Measurements from ENCODE around the gene ARHGEF1.
"Not testable (repeated sequence)": the region's sequence is repeated elsewhere in the genome, so short reads cannot be mapped to it uniquely, and the experiment has no call there.

The ARHGEF1 gene

DNA sequence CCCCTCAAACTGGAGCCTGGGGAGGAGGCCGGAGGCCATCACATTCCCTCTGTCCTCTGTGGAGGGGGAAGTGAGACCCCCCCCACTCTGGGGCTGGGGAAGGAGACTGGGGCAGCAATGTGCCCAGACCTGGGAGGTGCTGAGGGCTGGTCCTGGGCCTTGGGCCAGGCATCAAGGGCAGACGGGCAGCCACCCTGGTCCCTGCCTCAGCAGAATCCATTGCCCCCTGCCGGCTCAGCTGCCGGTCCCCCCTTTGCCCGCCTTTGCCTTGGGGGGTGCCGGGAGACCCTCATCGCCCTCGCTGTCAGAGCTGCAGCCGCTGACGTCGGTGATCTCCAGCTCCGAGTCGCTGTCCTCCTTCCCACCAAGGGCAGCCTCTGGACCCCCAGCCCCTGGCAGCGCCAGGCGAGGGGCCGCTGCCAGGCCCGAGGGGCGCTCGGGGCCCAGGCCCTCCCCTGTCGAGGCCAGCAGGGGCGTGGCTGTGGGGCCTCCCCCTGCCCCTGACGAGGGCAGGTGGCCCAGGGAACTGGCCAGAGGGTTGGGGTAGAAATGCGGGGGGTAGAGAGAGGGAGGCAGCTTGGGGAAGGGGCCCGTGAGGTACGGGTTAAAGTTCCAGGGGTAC lies 25.1 kb downstream of the ARHGEF1 start:
- no peak overlapping the region for H3K4me3 ChIP-seq (ENCODE audit: low read depth, low read length)
- peaks cover 17% of the 10 kb centered on the region for H3K36me3 ChIP-seq (ENCODE audit: control insufficient read depth, insufficient read depth, low read length)
- H3K27me3 ChIP-seq (ENCODE audit: control insufficient read depth, insufficient read depth, low read length) = peaks cover 49% of the 10 kb centered on the region
- no peak overlapping the region for H3K9ac ChIP-seq (ENCODE audit: low read depth, low read length)
- peaks cover 5% of the 10 kb centered on the region; the same call in 1 of the 2 replicates for H3K4me1 ChIP-seq (ENCODE audit: control insufficient read depth, insufficient read depth, low read length)
- no peak overlapping the region for H3K27ac ChIP-seq (ENCODE audit: low read depth, low read length)
- H3K9me3 ChIP-seq (ENCODE audit: control insufficient read depth, insufficient read depth, low read length) = no peaks in the 10 kb centered on the region

DNA sequence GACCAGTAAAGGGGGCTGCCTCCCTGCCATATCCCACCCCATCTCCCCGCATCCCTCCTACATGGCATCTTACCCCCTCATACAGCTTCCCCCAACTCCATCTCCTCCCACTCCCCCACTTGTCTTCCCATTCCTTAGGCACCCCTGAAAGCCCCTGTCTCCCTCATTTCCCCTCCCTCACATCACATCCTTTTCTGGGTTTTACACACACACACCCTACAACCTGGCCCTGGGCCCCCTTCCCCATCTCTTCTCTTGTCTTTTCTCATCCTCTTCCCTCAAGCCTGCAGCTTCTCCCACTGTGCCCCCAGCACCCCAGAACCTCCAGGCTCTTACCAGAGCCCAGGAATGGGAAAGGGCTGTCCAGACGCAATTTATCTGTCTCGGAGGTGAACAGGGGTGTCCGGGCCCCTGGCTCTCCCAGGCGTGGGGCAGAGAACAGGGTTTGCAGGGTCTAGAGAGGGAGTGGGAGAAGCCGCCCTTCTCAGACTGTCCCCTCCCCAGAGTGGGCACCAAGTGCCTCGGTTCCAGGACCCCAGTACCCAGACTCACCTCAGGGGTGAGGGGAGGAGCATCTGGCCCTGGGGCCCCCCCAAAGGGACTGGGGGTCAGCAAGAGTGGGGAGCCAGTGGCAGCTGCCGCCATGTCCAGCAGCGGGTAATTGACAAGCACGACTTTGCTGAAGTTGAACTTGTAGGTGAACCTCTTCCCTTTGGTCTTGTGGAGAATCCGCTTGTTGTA lies 25.9 kb downstream of the ARHGEF1 start:
- H3K27ac ChIP-seq (ENCODE audit: low read depth, low read length) = no peak overlapping the region
- H3K9me3 ChIP-seq (ENCODE audit: control insufficient read depth, insufficient read depth, low read length) = no peaks in the 10 kb centered on the region

DNA sequence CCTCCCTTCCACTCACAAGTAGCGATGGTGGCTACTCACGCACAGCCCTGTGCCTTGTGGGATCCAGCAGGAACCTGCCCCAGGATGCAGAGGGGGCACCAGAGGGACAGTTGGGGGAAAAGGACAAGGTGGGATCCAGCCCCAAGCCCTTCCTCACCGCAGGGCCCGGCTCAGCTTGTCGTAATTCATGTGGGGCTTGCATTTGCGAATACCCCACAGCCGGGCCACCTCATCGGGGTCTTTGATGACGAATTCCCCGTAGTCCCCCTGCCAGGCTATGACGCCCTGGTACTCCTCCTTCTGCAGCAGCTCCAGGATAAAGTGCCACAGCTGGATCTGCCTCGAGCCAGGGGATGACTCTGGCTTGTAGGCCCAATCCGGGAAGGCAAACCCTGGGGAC lies 26.7 kb downstream of the ARHGEF1 start:
- H3K27me3 ChIP-seq (ENCODE audit: control insufficient read depth, insufficient read depth, low read length) = peaks cover 65% of the 10 kb centered on the region

More for the DNA sequence above, 25.9 kb downstream of the ARHGEF1 start:
- Histone ChIP-seq H3K27me3 (ENCODE audit: control insufficient read depth, insufficient read depth, low read length) (peaks cover 57% of the 10 kb centered on the region), H3K9ac (ENCODE audit: low read depth, low read length) (no peak overlapping the region), H3K36me3 (ENCODE audit: control insufficient read depth, insufficient read depth, low read length) (0 out of 2 replicates have a peak, but pooled peaks cover 11% of the 10 kb centered on the region), H3K4me1 (ENCODE audit: control insufficient read depth, insufficient read depth, low read length) (peaks cover 5% of the 10 kb centered on the region; the same call in 1 of the 2 replicates), H3K4me3 (ENCODE audit: low read depth, low read length) (no peak overlapping the region)

DNA sequence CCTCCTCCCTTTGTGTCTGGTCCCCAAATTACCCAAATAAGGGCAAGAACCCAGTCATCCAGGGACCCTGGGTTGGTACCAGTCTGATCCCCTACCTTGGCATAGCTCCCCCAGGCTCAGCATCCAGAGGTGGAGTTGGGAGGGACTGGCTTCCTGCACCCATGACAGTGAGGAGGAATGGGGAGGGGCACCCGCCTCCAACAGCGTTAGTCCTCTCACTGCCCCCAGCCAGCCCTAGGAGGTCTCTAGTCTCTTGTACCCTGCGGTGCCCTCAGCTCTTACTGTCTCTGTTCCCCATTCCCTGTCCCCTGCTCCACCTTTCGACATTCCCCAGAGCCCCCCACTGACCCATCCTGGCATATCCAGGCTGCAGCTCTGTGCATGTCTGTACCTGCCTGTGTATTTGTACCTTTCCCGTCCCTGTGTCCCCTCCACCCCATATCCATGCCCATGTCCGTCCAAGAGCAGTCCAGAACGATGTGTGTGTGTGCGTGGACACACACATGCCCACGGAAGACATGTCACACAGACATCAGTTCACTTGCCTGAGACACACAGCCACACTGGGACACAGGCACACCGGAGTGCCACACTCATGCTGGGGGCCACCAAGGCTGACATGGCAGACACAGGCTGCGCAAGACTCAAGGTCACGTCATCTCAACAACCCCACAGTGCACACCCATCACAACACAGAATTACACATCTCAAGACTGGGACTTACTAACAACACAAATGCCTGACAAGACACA lies 27.4 kb downstream of the ARHGEF1 start:
- H3K9me3 ChIP-seq (ENCODE audit: control insufficient read depth, insufficient read depth, low read length) = no peaks in the 10 kb centered on the region
- no peak overlapping the region for H3K4me3 ChIP-seq (ENCODE audit: low read depth, low read length)
- H3K4me1 ChIP-seq (ENCODE audit: control insufficient read depth, insufficient read depth, low read length) = peaks cover 5% of the 10 kb centered on the region; the same call in 1 of the 2 replicates
- peaks cover 72% of the 10 kb centered on the region for H3K27me3 ChIP-seq (ENCODE audit: control insufficient read depth, insufficient read depth, low read length)
- H3K9ac ChIP-seq (ENCODE audit: low read depth, low read length) = no peak overlapping the region
- H3K27ac ChIP-seq (ENCODE audit: low read depth, low read length) = no peak overlapping the region
- 0 out of 2 replicates have a peak, but pooled peaks cover 7% of the 10 kb centered on the region for H3K36me3 ChIP-seq (ENCODE audit: control insufficient read depth, insufficient read depth, low read length)

More for the DNA sequence above, 26.7 kb downstream of the ARHGEF1 start:
- peaks cover 5% of the 10 kb centered on the region; the same call in 1 of the 2 replicates for H3K4me1 ChIP-seq (ENCODE audit: control insufficient read depth, insufficient read depth, low read length)
- H3K27ac ChIP-seq (ENCODE audit: low read depth, low read length) = no peak overlapping the region
- no peaks in the 10 kb centered on the region for H3K9me3 ChIP-seq (ENCODE audit: control insufficient read depth, insufficient read depth, low read length)
- H3K4me3 ChIP-seq (ENCODE audit: low read depth, low read length) = no peak overlapping the region
- 0 out of 2 replicates have a peak, but pooled peaks cover 11% of the 10 kb centered on the region for H3K36me3 ChIP-seq (ENCODE audit: control insufficient read depth, insufficient read depth, low read length)
- no peak overlapping the region for H3K9ac ChIP-seq (ENCODE audit: low read depth, low read length)

DNA sequence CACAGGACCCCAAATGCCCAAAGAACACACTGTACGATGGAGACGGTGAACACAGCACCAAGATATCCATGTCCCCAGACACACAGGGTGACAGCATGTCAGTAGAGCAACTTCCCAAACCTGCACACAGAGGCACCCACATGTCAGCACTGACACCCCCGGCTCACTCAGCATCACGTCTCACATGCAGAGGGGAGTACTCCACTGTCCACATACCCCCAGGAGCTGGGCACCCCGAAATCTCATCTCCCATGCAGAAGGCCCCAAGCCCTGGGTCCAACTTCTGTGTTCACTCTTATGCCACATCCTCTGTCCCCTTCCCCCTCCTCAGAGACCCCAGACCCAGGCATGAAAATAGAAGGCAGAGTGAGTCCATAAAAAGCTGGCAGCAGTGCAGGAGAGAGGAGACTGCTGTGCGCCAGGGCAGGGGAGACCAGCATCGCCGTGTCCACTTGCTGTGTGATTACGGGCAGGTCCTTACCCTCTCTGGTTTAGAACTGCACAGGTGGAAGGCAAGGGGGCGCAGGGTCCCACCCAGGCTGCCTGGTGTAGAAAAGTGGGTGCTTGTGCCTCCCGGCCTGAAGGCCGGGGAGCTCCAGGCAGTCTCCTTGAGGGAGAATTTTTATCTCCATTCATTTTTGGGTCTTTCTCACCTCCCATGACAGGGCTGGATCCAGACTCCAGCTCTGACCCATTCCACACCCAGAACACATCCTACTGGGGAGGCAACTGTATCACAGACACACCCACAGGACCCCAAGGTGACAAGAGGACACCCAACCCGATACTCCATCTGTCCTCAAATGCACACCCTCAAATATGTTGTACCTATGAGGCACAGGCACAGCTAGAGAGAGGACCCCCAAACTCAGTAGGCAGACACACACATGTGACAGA lies 28.3 kb downstream of the ARHGEF1 start:
- no peak overlapping the region for H3K4me3 ChIP-seq (ENCODE audit: low read depth, low read length)
- H3K36me3 ChIP-seq (ENCODE audit: control insufficient read depth, insufficient read depth, low read length) = 0 out of 2 replicates have a peak, but pooled peaks cover 4% of the 10 kb centered on the region
- H3K27me3 ChIP-seq (ENCODE audit: control insufficient read depth, insufficient read depth, low read length) = peaks cover 80% of the 10 kb centered on the region
- H3K27ac ChIP-seq (ENCODE audit: low read depth, low read length) = no peak overlapping the region
- H3K9me3 ChIP-seq (ENCODE audit: control insufficient read depth, insufficient read depth, low read length) = no peaks in the 10 kb centered on the region
- peaks cover 5% of the 10 kb centered on the region; the same call in 1 of the 2 replicates for H3K4me1 ChIP-seq (ENCODE audit: control insufficient read depth, insufficient read depth, low read length)
- H3K9ac ChIP-seq (ENCODE audit: low read depth, low read length) = no peak overlapping the region

DNA sequence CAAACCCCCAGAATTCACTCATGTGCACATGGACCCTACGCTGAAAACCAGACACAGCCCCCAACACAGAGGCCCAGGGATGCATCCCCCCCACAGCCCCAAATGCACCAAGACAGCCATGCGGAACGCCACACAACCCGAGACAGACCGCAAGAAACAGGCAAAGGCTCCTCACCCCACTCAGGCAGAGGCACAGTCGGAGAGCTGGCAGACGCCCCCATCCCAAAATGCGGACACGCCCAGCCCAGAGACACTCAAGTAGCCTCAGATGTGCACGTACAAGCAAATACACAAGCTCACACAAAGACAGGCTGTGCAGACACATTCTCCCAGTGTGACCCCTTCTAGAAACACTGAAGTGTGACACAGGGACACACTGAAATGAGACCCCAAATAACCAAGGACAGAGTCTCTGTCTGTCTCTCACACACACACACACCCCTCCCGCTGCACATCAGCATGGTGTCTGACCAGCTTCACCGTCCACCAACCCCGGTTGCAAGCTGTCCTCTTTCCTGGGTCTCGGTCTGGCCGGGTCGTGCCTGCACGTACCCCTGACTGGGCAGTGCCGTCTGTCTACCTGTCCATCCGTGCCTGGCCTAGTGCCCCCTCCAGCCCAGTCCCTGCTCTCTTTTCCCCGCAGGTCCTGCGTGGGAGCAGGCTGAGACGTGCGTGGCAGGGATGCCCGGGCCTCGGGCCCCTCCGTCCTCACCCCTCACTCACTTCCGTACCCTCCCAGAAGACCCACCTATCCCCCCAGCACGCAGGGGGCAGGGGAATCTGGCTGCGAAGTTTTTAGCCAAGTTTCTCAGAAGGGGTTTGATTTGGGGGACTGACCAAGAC lies 29.1 kb downstream of the ARHGEF1 start:
- no peaks in the 10 kb centered on the region for H3K36me3 ChIP-seq (ENCODE audit: control insufficient read depth, insufficient read depth, low read length)
- H3K9me3 ChIP-seq (ENCODE audit: control insufficient read depth, insufficient read depth, low read length) = no peaks in the 10 kb centered on the region
- H3K9ac ChIP-seq (ENCODE audit: low read depth, low read length) = no peak overlapping the region
- peaks cover 89% of the 10 kb centered on the region for H3K27me3 ChIP-seq (ENCODE audit: control insufficient read depth, insufficient read depth, low read length)
- no peak overlapping the region for H3K27ac ChIP-seq (ENCODE audit: low read depth, low read length)
- H3K4me1 ChIP-seq (ENCODE audit: control insufficient read depth, insufficient read depth, low read length) = peaks cover 5% of the 10 kb centered on the region; the same call in 1 of the 2 replicates
- peak overlapping the region; percentile 51; the same call in 1 of the 2 replicates for H3K4me3 ChIP-seq (ENCODE audit: low read depth, low read length)

DNA sequence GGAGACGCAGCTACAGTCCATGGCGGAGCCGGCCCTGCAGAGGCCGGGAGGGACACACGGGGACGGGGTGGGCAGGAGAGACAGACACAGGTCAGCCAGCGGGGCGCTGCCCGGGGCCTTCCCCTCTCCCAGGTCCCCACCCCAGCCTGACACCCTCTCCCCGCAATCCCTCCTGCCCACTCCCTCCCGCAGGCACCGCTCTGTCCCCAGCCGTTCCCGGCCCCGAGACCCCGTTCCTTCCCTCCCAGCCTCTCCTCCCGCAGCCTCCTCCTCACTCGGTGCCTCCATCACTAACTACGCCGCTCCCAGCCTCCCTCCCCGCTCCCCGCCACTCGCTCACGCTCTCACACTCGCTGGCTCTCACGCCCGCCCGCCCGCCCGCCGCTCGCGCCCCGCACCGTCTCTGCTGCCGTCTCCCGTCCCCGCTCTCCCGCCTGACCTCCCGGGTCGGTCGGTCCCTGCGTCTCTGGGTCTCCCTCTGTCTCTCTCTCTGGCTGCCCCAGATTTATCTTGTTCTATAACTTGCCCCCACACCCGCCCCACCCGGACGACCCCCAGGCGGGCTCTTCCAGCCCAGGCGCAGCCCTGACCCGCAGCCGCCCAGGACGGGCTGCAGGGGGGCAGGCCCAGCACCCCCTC lies 30.0 kb downstream of the ARHGEF1 start:
- no peaks in the 10 kb centered on the region for H3K36me3 ChIP-seq (ENCODE audit: control insufficient read depth, insufficient read depth, low read length)
- H3K4me1 ChIP-seq (ENCODE audit: control insufficient read depth, insufficient read depth, low read length) = peaks cover 5% of the 10 kb centered on the region; the same call in 1 of the 2 replicates
- no peak overlapping the region for H3K27ac ChIP-seq (ENCODE audit: low read depth, low read length)
- no peaks in the 10 kb centered on the region for H3K9me3 ChIP-seq (ENCODE audit: control insufficient read depth, insufficient read depth, low read length)
- peaks cover 98% of the 10 kb centered on the region for H3K27me3 ChIP-seq (ENCODE audit: control insufficient read depth, insufficient read depth, low read length)
- H3K4me3 ChIP-seq (ENCODE audit: low read depth, low read length) = peak overlapping the region; percentile 51
- H3K9ac ChIP-seq (ENCODE audit: low read depth, low read length) = no peak overlapping the region

DNA sequence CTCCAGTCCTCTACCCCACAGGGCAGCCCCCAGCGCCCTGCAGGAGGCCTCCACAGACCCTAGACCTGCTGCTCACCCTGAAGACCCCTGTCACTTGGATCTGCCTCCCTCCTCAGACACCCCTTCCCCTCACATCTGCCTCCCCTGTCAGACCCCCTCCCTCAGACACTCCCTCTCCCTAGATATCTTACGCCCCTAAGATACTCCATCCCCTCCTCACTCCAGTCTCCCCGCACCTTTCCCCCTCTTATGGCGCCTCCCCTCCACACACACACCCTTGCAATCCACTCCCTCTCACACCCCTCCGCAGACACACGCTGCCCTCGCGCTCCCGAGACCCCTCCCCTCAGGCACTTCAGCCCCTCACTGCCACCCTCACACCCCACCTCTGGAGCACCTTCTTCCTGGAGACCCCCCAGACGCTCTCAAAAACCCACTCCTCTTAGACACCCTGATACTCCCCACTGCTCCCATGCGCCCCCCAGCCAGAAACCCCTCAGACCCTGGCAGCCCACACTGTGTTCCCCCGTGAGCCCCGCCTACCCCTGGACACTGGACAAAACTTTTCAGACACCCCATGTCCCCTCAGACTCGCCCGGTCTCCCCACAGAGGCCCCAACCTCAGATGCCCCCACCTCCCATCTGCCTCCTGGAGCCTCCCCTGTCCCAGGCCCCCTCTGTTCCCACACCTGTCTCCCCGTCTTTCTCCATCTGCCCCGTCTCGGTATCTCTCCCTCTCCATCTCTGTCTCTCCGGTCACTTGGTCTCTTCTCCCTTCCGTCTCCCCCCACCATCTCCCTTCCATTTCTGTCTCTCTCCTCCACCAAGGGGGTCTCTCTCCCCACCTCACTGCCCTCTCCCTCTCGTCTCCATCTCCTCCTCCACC lies 30.8 kb downstream of the ARHGEF1 start:
- Histone ChIP-seq H3K4me3 (ENCODE audit: low read depth, low read length) (peak overlapping the region; percentile 51; the same call in 1 of the 2 replicates), H3K27me3 (ENCODE audit: control insufficient read depth, insufficient read depth, low read length) (peaks cover 100% of the 10 kb centered on the region), H3K36me3 (ENCODE audit: control insufficient read depth, insufficient read depth, low read length) (no peaks in the 10 kb centered on the region), H3K4me1 (ENCODE audit: control insufficient read depth, insufficient read depth, low read length) (peaks cover 5% of the 10 kb centered on the region; the same call in 1 of the 2 replicates), H3K9me3 (ENCODE audit: control insufficient read depth, insufficient read depth, low read length) (no peaks in the 10 kb centered on the region), H3K27ac (ENCODE audit: low read depth, low read length) (no peak overlapping the region), H3K9ac (ENCODE audit: low read depth, low read length) (no peak overlapping the region)

DNA sequence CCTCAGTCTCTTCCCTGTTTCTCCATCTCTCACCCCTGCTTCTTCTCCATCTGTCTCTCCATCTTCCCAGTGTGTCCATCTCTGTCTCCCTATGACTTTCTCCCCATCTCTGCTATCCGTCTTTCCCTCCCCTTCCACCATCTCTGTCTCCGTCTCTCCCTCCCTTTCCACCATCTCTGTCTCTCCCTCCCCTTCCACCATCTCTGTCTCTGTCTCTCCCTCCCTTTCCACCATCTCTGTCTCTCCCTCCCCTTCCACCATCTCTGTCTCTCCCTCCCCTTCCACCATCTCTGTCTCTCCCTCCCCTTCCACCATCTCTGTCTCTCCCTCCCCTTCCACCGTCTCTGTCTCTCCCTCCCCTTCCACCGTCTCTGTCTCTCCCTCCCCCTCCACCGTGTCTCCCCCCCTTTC lies 31.4 kb downstream of the ARHGEF1 start:
- not testable (repeated sequence) for H3K9ac ChIP-seq (ENCODE audit: low read depth, low read length); H3K27ac ChIP-seq (ENCODE audit: low read depth, low read length); H3K9me3 ChIP-seq (ENCODE audit: control insufficient read depth, insufficient read depth, low read length); H3K4me3 ChIP-seq (ENCODE audit: low read depth, low read length); H3K36me3 ChIP-seq (ENCODE audit: control insufficient read depth, insufficient read depth, low read length); H3K4me1 ChIP-seq (ENCODE audit: control insufficient read depth, insufficient read depth, low read length)
- peaks cover 100% of the 10 kb centered on the region for H3K27me3 ChIP-seq (ENCODE audit: control insufficient read depth, insufficient read depth, low read length)

All from HUES48 (cell line).